ENCODE results near the gene MGME1.
"Not testable (repeated sequence)": the region's sequence is repeated elsewhere in the genome, so short reads cannot be mapped to it uniquely, and the experiment has no call there.

Gene MGME1

GRCh38 chr20:17960400-17960885 lies 8.4 kb upstream of the MGME1 start:
- not testable (repeated sequence) for DNase-seq (ENCODE audit: low read depth)

GRCh38 chr20:17960927-17961586 lies 7.8 kb upstream of the MGME1 start:
- DNase-seq (ENCODE audit: low read depth) = no peak

DNA sequence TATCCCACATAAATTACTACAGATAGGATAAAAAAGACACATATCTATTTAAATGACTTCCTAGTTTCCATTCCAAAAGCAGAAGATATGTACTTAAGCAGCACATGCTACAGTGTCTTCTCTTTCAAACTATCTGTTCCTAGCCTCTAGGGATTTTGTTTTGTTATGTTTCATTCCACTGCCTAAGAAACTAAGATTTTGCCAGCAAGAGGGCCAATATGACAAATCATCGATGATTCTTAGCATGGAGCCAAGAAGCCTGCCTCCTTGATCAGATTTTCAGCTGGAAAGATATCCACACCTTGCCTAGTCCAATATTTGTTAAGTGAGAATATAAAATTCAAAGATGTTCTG lies 7.3 kb upstream of the MGME1 start:
- DNase-seq (ENCODE audit: low read depth) = no peak

GRCh38 chr20:17963114-17963897 lies 5.5 kb upstream of the MGME1 start:
- no peak for DNase-seq (ENCODE audit: low read depth)

DNA sequence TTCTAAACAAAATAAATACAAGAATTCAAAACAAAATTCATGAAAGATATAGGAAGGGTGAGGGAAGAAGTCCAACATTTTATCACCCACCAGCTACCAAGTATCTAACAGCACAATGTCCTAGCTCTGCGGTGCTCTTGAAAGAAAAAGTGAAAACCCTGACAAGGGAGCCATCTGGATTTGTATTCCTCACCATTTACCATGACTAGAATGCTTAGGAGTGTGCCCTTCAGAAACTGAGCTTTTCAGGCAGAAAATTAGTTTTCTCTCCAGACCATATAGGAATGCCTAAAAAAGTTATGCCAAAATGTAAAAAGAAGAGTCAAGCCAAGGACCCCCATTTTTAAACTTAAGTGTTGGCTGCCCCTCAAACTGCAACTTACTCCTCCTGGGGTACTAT lies 4.7 kb upstream of the MGME1 start:
- DNase-seq (ENCODE audit: low read depth) = no peak

DNA sequence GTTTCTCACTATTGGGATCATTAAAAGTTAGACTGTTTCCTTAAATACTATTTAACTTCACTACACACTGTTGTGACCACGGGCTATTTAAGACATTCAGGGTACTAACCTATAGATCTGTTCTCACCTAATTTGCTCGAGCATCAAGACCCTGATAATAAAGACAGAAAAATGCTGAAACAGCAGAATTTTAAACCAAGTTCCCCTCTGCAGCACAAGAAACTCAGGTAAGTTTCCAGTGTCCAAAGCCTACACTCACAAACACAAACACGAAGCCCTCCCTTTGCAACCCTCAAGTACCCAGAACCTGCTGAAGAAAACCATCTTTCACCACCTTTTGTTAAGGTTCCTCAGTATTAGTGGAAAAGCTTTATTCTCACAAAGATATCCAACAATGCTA lies 4.2 kb upstream of the MGME1 start:
- no peak for DNase-seq (ENCODE audit: low read depth)

DNA sequence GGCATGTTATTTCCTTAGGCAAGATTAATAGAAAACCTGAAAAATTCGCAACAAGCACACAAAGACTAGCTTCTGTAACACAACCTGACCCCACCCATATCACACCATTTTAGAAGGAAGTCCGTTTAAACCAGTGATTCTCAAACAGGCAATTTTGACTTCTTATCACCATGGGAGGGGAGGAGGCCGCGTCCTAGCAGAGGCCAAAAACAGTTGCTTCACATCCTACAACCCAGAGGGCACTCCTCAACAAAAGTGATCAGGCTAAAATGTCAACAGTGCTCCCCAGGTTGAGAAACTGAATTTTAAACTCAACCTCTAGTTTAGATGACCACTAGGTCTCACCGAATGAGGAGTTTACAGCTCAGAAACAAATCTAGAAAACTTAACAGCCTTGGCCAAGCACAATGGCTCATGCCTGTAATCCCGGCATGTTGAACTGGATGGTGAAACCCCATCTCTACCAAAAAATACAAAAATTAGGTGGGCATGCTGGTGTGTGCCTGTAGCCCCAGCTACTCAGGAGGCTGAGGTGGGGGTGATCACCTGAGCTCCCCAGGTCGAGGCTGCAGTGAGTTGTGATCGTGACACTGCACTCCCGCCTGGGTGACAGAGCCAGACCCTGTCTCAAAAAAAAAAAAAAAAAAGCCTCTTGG lies 3.6 kb upstream of the MGME1 start:
- no peak for DNase-seq (ENCODE audit: low read depth)

DNA sequence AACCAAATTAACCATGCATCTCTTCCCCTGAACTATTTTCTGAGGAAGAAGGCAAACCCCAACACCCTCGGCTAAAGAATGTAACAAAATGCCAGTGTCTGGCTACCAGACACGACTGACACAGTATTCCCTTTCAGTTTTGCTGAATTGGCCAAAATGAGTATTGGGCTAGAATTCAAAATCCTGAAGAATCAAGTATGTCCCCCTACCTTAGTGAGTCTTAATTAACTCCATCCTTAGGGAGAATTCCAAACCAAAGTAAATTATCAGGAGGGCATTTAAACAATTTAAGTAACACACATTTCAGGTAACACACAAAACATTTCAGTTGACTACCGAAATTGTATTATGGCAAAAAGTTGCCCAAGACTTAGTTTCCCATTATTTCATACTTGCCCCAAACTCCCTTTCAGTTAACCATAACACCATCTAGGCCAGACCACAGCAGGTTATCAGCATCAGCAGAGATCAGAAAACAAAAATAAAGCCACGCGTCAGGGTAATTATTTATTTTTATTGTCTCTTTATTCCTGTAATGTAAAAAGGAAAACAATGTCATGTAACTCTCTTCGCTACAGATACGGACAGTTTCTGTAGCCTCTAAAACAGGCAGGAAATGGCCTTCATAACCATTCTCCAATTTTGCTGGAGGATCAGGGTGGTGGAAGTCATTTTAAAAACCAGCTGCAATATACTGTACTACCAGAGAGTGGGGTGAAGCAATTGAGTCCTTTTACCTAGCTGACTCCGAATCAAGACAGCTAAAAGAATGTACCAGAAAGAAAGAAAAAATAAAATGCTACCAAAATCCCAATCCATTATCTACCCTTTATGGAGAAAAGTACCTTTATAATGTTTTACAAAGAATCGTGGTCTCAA lies 2.1 kb upstream of the MGME1 start:
- no peak for DNase-seq (ENCODE audit: low read depth)

GRCh38 chr20:17967521-17968365 lies 1.1 kb upstream of the MGME1 start:
- DNase-seq (ENCODE audit: low read depth) = no peak

- DNase-seq (ENCODE audit: low read depth) = peak; percentile 32
Observed at GRCh38 chr20:17969278-17969883, 563 bp downstream of the MGME1 start.

- no peak for DNase-seq (ENCODE audit: low read depth)
Observed at GRCh38 chr20:17969884-17970409, 1.1 kb downstream of the MGME1 start.

DNA sequence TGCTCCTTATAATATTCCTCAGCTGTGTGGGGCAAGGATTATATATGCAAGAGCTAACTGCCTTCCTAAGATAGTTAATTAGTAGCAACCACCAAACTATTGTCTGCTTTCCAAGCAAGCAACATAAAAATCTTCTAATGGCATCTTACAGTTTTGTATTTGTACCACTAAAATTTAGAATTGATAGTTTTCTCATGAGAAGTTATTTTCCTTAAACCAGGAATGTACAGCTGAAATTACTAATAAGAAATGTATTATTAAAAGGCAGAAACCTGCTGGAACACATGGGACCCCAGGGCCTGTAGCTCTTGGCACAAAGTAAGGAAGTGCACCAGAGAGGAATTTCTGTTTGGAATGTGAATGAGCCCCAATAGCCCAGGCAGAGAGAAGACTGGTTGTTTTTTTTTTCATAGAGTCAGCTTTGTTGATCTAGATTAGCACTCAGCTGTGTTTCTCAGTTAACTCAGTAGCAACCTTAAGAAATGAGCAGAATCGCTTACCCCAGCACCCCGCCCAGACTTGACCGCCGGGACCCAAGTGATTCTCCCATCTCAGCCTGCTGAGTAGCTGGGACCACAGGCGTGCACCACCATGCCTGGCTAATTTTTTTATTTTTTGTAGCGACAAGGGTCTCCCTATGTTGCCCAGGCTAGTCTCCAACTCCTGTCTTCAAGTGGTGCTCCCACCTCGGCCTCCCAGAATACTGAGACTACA lies 2.6 kb downstream of the MGME1 start:
- no peak for DNase-seq (ENCODE audit: low read depth)

DNA sequence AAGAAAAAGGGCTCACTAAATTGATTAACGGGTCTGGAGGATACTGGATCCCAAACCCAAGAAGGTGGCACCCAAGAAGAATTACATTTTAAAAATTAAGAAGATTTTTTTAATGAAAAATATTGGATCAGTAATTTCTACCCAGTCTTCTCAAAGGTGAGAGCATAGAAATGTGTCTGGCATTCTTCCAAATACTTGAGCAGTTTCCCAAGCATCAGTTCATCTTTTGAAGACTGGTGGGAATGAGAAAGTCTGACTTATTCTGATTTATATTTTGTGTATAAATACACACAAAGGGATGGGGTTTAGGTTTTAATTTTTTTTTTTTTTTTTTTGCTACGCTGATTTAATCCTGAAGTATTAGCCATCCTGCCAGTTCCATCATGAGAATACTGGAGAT lies 3.3 kb downstream of the MGME1 start:
- DNase-seq (ENCODE audit: low read depth) = no peak

DNA sequence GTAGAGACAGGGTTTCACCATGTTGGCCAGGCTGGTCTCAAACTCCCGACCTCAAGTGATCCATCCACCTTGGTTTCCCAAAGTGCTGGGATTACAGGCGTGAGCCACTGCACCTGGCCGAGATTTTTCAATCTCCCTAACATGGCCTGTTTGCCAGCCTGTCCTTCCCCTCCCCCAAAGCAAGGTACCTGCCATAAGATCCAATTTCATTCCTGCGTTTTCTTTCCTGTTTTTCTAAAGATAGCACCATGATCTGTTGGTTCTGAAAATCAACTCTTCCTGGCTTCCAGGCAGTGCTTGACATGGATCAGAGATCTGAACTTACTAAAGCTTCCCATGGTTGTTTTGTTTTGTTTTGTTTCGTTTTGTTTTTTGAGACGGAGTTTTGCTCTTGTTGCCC lies 7.5 kb downstream of the MGME1 start:
- no peak for DNase-seq (ENCODE audit: low read depth)

- no peak for DNase-seq (ENCODE audit: low read depth)
Observed at GRCh38 chr20:17985388-17986018, 16.7 kb downstream of the MGME1 start.

GRCh38 chr20:17987988-17988387 lies 19.2 kb downstream of the MGME1 start:
- DNase-seq (ENCODE audit: low read depth) = no peak

- no peak for DNase-seq (ENCODE audit: low read depth)
Observed at GRCh38 chr20:17990278-17990972, 21.6 kb downstream of the MGME1 start.

DNA sequence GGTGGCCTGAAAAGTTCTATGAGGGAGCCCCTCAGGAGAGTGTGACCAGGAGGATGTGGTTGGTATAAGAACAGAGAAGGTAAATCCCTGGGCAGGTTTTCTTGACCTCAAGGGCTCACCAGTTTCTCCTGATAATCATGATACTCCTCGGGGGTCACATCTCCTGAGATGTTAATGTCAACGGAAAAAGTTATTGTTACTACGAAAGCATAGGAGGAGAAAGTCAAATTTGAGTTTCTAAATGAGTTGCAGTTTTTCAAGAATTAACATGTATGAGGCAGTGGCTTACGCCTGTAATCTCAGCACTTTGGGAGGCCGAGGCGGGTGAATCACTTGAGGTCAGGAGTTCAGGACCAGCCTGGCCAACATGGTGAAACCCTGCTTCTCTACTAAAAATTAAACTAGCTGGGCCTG lies 23.4 kb downstream of the MGME1 start:
- peak; percentile 23 for DNase-seq (ENCODE audit: low read depth)
